NT2/D1 (cell line): ENCODE data around the gene DDO.

Experiments
- YY1 ChIP-seq: IDR thresholded peaks from 2 replicates; pipeline ENCODE4 v1.6.1; 2011; ENCODE audit not compliant: insufficient read length, insufficient read depth
- ZNF274 ChIP-seq: IDR thresholded peaks from 2 replicates; pipeline ENCODE4 v1.6.1; 2011; ENCODE audit warnings: mild to moderate bottlenecking, low read depth, low read length

DNA sequence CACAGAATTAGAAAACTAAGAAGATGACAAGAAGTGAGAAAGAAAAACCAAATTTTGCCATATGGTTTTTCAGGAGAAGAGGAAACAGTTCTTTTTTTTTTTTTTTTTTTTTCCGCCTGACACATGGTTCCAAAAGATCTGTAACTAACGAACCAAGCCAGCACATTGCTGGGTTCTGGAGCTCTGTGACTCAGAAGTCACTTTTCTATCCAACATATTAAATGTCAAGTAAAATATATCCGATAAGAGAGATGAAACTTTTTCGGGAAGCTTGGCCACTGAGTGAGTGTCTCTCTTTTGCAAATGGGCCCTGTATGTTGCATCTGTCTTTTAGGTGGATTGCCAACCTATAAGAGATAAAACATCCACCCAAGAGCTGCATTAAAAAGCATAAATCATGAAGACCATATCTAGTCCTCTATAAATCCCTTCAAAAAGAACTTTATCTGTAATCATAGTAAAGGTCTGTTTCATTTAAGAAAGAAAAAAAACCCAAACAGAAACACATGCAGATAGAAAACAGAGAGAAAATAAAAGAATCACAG is 61.8 kb downstream of the DDO start:
- TF ChIP-seq ZNF274 (no peak), YY1 (no peak)
